Stimulated activated naive CD4-positive, alpha-beta T cell treated with Interleukin-2 at 50 U/mL for 16 hours (primary cell): ENCODE results near the gene H1-8.

Experiments used
- DNase-seq: peaks from one replicate; lab custom pipeline; 2025; lab: John Stamatoyannopoulos, UW

H1-8 gene

GRCh38 chr3:129574206-129574605 is 31.2 kb downstream of the H1-8 start:
- no peak for DNase-seq

GRCh38 chr3:129575233-129575996 is 32.4 kb downstream of the H1-8 start:
- DNase-seq, result no peak

DNA sequence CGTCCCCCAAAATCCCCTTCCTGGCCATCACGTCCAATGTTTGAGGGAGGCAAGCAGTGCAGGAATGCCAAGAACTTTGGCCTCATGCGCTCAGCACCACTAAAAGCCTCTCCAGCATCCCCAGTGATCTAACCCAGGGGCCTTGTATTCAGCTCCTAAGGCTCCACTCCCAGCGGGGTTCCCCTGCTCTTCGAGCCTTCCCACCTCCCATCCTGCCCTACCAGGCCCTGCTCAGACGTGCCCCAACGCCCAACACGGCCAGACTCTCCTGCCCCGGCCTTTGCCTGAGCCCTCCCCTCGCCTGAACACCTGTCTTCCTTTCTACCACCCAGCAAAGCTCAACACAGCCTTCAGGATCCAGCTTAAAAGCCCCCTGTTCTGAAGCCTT is 33.0 kb downstream of the H1-8 start:
- DNase-seq, result no peak

DNA sequence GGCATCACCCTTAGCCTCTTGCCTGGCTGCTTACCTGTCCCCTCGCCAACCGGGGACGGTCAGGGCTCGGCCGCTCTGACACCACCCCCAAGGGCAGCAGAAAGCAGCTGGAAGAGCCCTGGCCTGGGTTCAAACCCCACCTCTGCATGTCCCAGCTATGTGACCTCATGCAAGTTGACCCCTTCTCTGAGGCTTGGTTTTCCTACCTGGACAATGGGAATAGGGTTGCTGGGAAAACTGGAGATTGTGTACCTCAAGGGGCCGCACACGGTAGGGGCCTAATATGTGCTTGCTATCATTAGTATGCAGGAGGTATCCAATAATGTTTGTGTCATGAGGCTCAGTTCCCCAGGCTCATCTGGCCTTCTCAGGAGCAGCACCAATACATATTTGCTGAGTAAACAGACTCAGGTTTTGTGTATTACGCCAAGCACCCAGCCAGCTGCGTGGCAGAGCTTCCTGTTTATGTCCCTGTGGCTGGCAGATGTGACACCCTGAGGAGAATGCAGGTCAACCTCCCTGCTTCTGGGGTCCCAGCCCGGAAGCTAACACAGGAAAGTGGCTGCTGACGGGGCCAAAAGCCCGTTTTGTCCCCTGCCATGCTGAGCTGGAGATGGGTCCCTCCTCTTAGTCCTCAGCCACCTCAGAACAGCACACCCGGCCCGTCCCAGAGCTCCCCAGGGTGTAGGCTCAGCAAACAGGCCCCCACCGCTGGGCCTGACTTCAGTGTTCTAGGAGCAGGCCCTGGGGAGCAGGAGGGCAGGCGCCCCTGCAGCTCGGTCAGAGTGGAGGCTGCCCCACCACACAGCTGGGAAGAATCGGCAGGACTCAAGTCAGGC is 33.8 kb downstream of the H1-8 start:
- DNase-seq, result peak; percentile 27

- no peak for DNase-seq
Observed at GRCh38 chr3:129577366-129577765, 34.4 kb downstream of the H1-8 start.

- no peak for DNase-seq
Observed at GRCh38 chr3:129577925-129578786, 35.2 kb downstream of the H1-8 start.

GRCh38 chr3:129579991-129580390 is 37.0 kb downstream of the H1-8 start:
- DNase-seq, result no peak

DNA sequence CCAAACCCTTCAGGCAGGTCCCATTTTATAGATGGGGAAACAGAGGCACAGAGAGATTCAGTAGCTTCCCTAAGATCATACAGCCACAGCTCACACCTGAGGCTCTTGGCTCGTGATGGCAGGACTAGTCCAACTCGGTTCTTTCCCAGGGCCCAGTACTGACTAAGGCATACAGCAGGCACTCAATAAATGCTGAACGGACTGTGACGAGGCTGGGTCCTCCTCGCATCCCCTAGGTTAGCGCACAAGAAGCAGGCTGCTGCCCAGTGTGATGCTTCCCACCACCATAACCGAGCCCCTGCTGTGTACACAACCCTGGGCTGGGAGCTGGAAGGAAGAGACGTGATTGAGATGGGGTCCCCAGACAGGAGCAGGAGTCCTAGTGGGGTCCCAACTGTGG is 38.6 kb downstream of the H1-8 start:
- no peak for DNase-seq

DNA sequence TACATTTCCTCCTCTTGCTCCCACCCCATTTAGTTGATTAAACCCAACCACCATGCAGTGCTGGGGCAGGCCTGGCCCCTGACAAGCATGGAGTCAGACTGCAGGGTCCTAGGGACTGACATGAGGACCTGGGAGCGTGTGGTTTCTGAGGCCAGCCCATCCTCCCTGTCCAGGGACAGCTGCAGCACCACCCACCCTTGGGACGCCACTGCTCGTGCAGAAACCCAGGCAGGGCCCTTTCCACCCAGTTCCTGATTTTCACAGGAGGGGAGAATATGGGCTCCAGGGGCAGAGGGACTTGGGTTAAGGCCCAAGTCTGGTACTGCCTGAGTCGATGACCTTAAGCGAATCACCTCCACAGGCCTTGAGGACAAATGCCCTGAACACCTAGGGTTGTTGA is 39.8 kb downstream of the H1-8 start:
- no peak for DNase-seq

DNA sequence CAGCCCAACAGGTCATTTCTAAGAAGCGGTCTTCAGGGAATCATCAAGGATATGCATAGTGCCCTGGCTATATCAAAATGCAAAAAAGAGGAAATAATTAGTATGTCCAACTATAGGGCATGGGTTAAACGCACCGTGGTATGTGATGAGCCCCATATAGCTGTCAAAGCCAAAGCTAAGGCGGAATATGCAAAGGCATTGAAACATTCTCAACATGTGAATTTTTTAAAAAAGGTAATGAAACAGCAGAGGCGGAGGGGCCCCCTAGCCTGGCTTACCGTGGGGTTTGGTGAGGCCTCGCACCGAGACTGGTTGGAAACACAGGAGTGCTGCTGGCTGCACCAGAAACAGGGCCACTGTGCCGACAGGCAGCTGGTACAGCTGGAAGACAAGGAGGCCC is 40.3 kb downstream of the H1-8 start:
- no peak for DNase-seq

- no peak for DNase-seq
Observed at GRCh38 chr3:129584631-129585030, 41.7 kb downstream of the H1-8 start.

DNA sequence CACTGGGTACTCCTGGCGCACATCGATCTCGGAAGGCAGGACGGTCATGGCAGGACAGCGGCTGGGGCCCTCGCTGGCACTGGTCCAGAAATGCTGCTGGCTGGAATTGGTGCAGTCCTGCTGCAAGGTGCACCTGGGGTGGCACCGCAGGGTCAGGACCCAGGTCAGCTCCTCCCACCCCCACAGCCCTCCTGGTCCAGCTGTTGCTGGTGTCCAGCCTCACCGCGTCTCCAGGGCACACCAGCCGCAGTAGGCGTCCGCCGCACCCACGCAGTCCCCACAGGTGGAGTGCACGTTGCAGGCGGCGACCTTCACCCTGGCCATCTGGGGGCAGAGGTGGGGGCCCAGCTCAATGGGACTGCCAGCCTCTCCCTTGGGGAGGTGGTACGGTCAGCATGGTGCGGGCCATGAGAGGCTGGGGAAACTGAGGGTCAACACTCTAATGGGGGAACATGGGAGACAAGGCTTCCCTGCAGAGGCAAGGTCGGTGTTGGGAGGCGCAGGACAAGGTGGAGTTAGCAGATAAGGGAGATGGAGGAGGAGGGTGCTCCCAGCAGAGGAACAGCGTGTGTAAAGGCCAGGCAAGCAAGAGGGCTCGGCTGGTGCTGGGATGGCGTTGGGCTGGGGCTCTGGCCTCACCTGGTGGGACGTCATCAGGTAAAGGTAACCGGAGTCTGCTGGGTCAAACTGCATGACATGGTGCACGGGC is 43.1 kb downstream of the H1-8 start:
- no peak for DNase-seq

DNA sequence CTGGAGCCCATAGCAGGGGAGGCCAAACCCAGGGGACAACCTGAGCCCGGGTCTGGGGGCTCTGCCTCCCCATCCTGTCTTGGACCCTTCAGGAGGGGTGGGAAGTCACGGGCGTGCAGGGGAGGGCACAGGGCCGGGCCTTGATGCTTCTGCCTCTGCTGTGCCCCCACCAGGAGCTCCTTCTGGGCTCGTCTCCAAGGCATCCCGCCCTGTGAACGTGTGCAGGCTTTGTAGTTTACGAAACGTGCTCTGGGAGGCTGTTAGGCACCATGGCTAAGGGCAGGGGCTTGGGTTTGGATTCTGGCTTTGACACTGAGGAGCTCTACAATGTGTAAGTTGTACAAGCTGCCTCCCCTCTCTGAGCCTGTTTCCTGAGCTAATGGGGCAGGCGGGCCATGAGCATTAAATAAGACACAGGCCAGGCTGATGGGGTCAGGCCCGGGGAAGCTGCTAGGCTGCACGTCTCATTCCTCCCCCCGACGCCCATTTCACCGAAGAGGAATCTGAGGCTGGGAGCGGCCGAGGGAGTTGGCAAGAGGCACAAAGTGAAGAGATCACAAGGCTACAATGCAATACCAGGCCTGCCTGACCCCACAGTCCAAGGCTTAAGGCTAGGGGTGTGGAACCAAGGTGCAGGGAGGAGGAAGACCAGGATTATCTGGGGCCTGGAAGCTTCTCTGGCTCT is 43.9 kb downstream of the H1-8 start:
- DNase-seq, result no peak

GRCh38 chr3:129587566-129588210 is 44.7 kb downstream of the H1-8 start:
- no peak for DNase-seq

GRCh38 chr3:129590215-129590614 is 47.2 kb downstream of the H1-8 start:
- DNase-seq, result no peak

DNA sequence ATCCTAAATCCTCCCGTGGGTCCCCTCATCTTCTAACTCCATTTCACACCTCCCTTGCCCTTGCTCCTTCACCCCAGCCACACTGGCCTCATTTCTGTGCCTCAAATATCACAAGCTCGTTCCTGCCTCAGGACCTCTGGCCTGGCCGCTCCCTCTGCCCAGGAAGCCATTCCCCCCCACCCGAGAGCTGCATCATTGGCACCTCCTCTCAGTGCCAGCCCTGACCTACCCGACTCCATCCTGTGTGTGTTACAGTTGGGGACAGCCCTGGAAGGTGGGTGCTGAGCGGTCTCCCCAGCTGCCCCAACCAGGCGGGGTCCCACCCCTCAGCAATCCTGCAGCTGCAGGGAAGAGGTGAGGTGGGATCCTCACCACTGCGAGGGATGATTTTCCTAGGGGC is 49.0 kb downstream of the H1-8 start:
- no peak for DNase-seq

GRCh38 chr3:129592381-129593131 is 49.6 kb downstream of the H1-8 start:
- DNase-seq, result no peak

- no peak for DNase-seq
Observed at GRCh38 chr3:129593230-129593594, 50.2 kb downstream of the H1-8 start.

DNA sequence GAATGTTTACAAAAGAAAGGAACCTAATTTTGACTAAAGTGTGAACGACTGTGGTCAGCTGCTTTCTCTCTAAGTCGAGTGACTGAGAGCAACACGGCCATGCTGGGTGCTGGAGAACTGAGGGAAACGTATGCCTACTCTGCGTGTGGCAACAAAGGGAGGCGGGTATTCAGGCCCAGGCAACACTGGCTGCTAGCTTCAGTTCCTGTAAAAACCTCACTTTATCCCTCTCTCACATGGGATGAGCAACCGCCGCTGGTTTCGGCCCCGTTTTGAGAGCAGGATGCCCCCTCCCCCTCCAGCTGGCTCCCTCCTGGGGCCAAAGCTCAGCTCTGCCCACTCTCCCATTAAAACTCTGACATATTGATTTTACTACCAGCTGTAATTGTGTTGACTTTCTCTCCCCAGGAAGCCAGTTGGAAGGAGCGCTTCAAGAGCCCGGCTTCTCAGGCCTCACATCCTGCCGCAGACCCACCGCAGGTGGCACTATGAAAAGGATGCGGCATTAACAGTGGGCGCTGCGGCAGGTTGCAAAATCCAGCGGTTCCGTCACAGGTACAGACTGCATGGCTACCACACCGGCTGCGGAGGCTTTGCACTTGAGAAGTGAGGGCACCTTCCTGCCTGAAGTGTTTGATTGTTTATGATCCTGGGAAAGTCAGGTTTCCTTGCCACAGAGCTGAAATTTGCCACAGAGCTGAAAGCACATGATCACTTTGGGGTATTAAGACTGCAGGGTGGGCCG is 50.8 kb downstream of the H1-8 start:
- peak; percentile 51 for DNase-seq
